Loucy (cell line): ENCODE measurements around the gene RYR2.

ENCODE experiments used
- H2AFZ ChIP-seq: fragments of 200-600 bp; sonication (generic); 2 replicates; pipeline ENCODE4 v1.6.0; 2016; ENCODE audit warnings: antibody characterized with exemption, mild to moderate bottlenecking, low read length, moderate library complexity
- H3F3A ChIP-seq: fragments of 200-600 bp; 2 replicates; pipeline ENCODE4 v1.6.0; 2016; ENCODE audit warnings: antibody characterized with exemption, low read depth, mild to moderate bottlenecking
- H3K27me3 ChIP-seq: fragments of 200-600 bp; sonication (generic); 2 replicates; pipeline ENCODE4 v1.6.1; 2014; ENCODE audit warnings: low read length, mild to moderate bottlenecking; ENCODE audit not compliant: insufficient read depth, poor library complexity, severe bottlenecking
- H3K36me3 ChIP-seq: fragments of 200-600 bp; sonication (generic); 2 replicates; pipeline ENCODE4 v1.6.1; 2016; ENCODE audit warnings: low read length; ENCODE audit not compliant: insufficient read depth
- H3K4me1 ChIP-seq: fragments of 200-600 bp; sonication (generic); 2 replicates; pipeline ENCODE4 v1.5.1; 2014; ENCODE audit warnings: low read length, mild to moderate bottlenecking; ENCODE audit not compliant: insufficient read depth, poor library complexity, severe bottlenecking
- H3K4me2 ChIP-seq: fragments of 200-600 bp; sonication (generic); 2 replicates; pipeline ENCODE4 v1.6.0; 2014; ENCODE audit warnings: antibody characterized with exemption, low read length, low read depth, mild to moderate bottlenecking; ENCODE audit not compliant: poor library complexity, severe bottlenecking
- H3K4me3 ChIP-seq: fragments of 200-600 bp; sonication (generic); 2 replicates; pipeline ENCODE4 v1.5.1; 2014; ENCODE audit warnings: low read length, mild to moderate bottlenecking, mixed read lengths; ENCODE audit not compliant: poor library complexity, severe bottlenecking
- H3K79me2 ChIP-seq: fragments of 200-600 bp; sonication (generic); 2 replicates; pipeline ENCODE4 v1.6.1; 2014; ENCODE audit warnings: low read length; ENCODE audit not compliant: insufficient read depth
- H3K9ac ChIP-seq: fragments of 200-600 bp; sonication (generic); 2 replicates; pipeline ENCODE4 v1.6.0; 2014; ENCODE audit warnings: mild to moderate bottlenecking, low read depth, low read length, moderate library complexity; ENCODE audit not compliant: poor library complexity, severe bottlenecking
- H3K9me2 ChIP-seq: fragments of 200-600 bp; sonication (generic); replicated peaks from 2 replicates; pipeline ENCODE4 v1.6.1; 2016; ENCODE audit warnings: low read depth, low read length, mixed read lengths
- H3K9me3 ChIP-seq: fragments of 200-600 bp; sonication (generic); 2 replicates; pipeline ENCODE4 v1.6.1; 2014; ENCODE audit warnings: mild to moderate bottlenecking, antibody characterized with exemption, low read length, low read depth; ENCODE audit not compliant: insufficient read depth
- H4K20me1 ChIP-seq: fragments of 200-600 bp; sonication (generic); 2 replicates; pipeline ENCODE4 v1.6.0; 2014; ENCODE audit warnings: antibody characterized with exemption, low read length, mild to moderate bottlenecking; ENCODE audit not compliant: insufficient read depth, poor library complexity, severe bottlenecking
- CTCF ChIP-seq: fragments of 200-600 bp; sonication (generic); conservative IDR thresholded peaks from 2 replicates; pipeline ENCODE4 v1.5.1; 2014; ENCODE audit warnings: mild to moderate bottlenecking, antibody characterized with exemption, low read length
- EZH2phosphoT487 ChIP-seq: fragments of 200-600 bp; IDR thresholded peaks from 2 replicates; pipeline ENCODE4 v1.6.1; 2018; ENCODE audit warnings: antibody characterized with exemption, mild to moderate bottlenecking, moderate library complexity, borderline replicate concordance

RYR2 gene

GRCh38 chr1:237799762-237800474 lies 757.9 kb downstream of the RYR2 start:
- Histone ChIP-seq H3K9me2 (no peaks in the 10 kb centered on the region), H2AFZ (peak overlapping the region; percentile 67; the same call in 1 of the 2 replicates), H3K9me3 (no peaks in the 10 kb centered on the region), H3F3A (no peaks in the 10 kb centered on the region), H3K9ac (no peak overlapping the region), H3K27me3 (no peaks in the 10 kb centered on the region), H3K79me2 (no peaks in the 10 kb centered on the region), H3K36me3 (no peaks in the 10 kb centered on the region), H3K4me1 (no peaks in the 10 kb centered on the region), H3K4me3 (no peak overlapping the region), H3K4me2 (no peak overlapping the region), H4K20me1 (no peaks in the 10 kb centered on the region)
- no peak for TF ChIP-seq EZH2phosphoT487
- peak; percentile 51 for TF ChIP-seq CTCF

- no peaks in the 10 kb centered on the region for H3K79me2 ChIP-seq
- H3K4me1 ChIP-seq: no peaks in the 10 kb centered on the region
- no peaks in the 10 kb centered on the region for H3K36me3 ChIP-seq
- H3K4me2 ChIP-seq: no peak overlapping the region
- H4K20me1 ChIP-seq: no peaks in the 10 kb centered on the region
- no peaks in the 10 kb centered on the region for H3K9me2 ChIP-seq
- no peak overlapping the region for H3K4me3 ChIP-seq
- TF ChIP-seq EZH2phosphoT487: no peak
- TF ChIP-seq CTCF: no peak
- H2AFZ ChIP-seq: no peak overlapping the region
- no peaks in the 10 kb centered on the region for H3K27me3 ChIP-seq
- H3K9me3 ChIP-seq: no peaks in the 10 kb centered on the region
- no peak overlapping the region for H3K9ac ChIP-seq
- no peaks in the 10 kb centered on the region for H3F3A ChIP-seq
Measured at GRCh38 chr1:237804516-237804915, 762.5 kb downstream of the RYR2 start.

GRCh38 chr1:237809099-237809498 lies 767.1 kb downstream of the RYR2 start:
- no peak overlapping the region for H3K4me3 ChIP-seq
- no peak for TF ChIP-seq CTCF
- H3K36me3 ChIP-seq: no peaks in the 10 kb centered on the region
- no peak overlapping the region; the same call in 1 of the 2 replicates for H2AFZ ChIP-seq
- H3K9me2 ChIP-seq: no peaks in the 10 kb centered on the region
- H3F3A ChIP-seq: no peaks in the 10 kb centered on the region
- no peaks in the 10 kb centered on the region for H3K27me3 ChIP-seq
- no peaks in the 10 kb centered on the region for H3K4me1 ChIP-seq
- H3K9ac ChIP-seq: no peak overlapping the region
- H3K9me3 ChIP-seq: no peaks in the 10 kb centered on the region
- H3K4me2 ChIP-seq: no peak overlapping the region
- no peaks in the 10 kb centered on the region for H3K79me2 ChIP-seq
- no peaks in the 10 kb centered on the region for H4K20me1 ChIP-seq
